GM12865 (cell line): ENCODE results near the gene ATRNL1.

Experiments
- DNase-seq: peaks from one replicate; pipeline ENCODE4 v3.0.0; 2010; ENCODE audit warnings: low read depth
- H3K4me3 ChIP-seq: 2 replicates; pipeline ENCODE4 v1.5.1; 2011; ENCODE audit warnings: mild to moderate bottlenecking, low read depth, low read length, control low read depth
- TF ChIP-seq, protein P1 (sequence below): IDR thresholded peaks from 2 replicates; pipeline ENCODE4 v1.5.1; 2011; ENCODE audit warnings: low read length, control low read depth, low read depth, inconsistent platforms; ENCODE audit not compliant: insufficient read depth; ENCODE audit errors: missing control alignments

ATRNL1 gene

DNA sequence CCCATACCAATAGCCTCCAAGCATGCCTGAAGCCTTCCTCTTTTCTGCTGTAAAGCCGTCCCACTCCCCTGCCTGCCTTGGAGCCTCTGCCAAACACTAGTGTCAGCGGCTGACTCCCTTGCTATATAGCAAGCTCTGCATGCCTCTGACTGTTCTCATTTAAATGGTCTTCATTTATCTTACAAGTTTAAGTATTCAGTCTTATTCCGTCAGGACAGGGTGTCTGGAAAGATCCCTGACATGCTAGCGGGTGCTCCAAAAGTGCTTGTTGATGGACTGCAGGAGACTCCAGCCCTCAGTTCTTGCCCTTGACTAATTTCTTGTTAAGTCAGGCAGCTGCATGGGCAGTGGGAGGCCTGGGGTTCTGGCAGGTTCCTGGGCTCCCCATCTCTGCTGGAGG lies 881.2 kb downstream of the ATRNL1 start:
- TF ChIP-seq, protein P1, sequence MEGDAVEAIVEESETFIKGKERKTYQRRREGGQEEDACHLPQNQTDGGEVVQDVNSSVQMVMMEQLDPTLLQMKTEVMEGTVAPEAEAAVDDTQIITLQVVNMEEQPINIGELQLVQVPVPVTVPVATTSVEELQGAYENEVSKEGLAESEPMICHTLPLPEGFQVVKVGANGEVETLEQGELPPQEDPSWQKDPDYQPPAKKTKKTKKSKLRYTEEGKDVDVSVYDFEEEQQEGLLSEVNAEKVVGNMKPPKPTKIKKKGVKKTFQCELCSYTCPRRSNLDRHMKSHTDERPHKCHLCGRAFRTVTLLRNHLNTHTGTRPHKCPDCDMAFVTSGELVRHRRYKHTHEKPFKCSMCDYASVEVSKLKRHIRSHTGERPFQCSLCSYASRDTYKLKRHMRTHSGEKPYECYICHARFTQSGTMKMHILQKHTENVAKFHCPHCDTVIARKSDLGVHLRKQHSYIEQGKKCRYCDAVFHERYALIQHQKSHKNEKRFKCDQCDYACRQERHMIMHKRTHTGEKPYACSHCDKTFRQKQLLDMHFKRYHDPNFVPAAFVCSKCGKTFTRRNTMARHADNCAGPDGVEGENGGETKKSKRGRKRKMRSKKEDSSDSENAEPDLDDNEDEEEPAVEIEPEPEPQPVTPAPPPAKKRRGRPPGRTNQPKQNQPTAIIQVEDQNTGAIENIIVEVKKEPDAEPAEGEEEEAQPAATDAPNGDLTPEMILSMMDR, result no peak
- no peak overlapping the region for H3K4me3 ChIP-seq
- no peak for DNase-seq

DNA sequence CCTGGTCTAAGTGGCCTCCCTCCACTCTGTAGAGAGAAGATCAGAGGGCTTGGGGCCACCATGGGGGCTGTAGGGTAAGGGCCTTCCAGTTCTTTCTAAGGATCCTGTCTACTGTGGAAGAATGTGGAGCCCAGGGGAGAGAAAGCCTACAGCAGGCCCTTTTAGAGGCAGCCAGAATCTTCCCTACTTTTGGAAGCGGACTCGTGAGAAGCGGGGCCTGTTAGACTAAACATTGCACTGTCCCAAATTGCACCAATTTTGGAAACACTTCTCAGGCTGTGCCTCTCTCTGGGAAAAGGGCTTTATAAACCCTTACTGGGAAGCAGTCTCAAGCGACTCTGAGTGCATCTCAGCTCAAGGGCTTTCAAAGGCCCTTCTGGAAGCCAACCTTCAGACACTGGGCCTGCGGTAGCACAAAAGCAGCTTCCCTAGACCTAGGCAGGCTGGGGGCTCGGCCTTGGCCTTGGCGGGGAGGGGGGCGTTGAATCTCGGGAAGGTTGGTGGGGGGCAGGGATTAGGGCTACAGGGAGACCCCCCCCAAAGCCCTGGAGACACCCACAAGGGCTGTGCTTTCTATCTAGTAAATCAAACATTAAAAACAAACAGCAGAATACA lies 881.8 kb downstream of the ATRNL1 start:
- TF ChIP-seq, protein P1, result no peak
- DNase-seq, result no peak
- H3K4me3 ChIP-seq, result no peak overlapping the region

DNA sequence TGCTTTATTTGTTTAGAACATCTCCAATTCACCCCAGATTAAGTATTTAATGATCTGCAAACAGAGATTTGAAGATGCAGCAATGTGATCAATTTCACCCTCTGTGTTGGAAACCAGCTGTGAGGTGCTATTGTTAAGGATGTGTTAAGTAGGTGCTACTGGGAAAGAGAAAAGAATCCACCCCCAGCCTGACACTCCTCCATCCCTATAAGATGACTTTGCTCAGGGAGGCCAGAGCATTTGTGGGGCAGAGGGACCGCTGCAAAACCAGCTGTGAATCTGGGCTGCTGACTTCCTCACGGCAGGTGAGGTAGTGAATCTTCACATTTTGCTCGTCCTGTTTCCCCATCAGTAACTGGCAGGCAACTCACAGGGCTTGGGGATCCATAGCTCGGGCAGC lies 882.3 kb downstream of the ATRNL1 start:
- TF ChIP-seq, protein P1, result no peak
- no peak overlapping the region for H3K4me3 ChIP-seq
- DNase-seq, result no peak

DNA sequence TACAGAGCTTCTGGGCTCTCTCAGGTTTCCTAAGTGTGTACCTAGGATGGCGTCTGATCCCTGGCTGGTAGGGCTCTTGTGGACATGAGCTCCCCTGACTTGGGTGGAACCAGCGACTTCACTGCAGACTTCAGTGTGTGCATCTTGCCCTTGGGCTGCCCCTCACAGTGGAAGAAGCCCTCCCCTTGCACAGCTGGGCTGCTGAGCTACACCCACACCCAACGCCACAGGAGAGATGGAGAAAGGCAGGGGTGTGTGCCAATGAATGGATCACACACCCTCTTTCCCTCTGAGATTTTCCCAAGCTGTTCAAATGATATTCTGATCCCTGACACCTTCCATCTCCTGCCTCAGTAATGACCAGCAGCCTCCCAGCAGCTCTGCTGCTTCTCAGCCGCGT lies 883.2 kb downstream of the ATRNL1 start:
- H3K4me3 ChIP-seq, result no peak overlapping the region
- no peak for DNase-seq
- TF ChIP-seq, protein P1, result no peak

DNA sequence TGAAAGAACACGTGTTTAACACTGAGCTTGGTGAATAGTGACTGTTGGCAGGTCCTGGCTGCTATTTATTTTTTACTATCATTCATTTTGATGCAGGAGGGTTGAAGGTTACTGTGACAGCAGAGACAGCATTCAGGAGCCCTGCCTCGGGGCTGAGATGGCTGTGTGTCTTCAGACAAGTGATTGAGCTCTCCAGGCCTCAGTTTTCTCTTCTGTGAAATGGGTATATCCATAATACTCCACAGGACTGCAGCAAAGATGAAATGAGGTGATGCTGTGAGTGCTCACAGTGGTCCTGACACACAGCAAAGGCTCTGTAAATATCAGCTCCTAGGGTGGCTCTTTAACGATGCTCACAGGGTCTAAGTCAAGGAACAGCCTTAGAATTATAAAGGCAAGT lies 884.7 kb downstream of the ATRNL1 start:
- H3K4me3 ChIP-seq, result no peak overlapping the region
- TF ChIP-seq, protein P1, result no peak
- DNase-seq, result no peak

DNA sequence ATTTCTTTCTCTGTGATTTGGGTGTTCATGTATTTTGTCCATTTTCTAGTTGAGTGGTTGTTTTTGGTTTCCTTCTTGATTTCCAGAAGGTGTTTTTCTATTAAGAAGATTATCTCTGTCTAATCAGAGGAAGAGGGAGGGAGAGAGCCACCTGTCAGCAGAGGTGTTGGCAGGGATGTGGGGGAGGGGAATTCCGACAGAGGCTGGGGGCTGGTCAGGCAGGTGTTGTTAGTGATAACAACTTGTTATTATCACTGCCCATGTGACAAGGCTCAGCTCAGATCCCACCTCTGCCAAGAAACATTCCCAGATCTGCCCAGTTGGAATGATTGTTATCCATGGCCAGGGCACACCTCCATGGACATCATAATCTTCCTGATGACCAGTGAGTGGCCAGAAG lies 886.4 kb downstream of the ATRNL1 start:
- no peak for DNase-seq
- no peak overlapping the region for H3K4me3 ChIP-seq
- TF ChIP-seq, protein P1, result no peak

DNA sequence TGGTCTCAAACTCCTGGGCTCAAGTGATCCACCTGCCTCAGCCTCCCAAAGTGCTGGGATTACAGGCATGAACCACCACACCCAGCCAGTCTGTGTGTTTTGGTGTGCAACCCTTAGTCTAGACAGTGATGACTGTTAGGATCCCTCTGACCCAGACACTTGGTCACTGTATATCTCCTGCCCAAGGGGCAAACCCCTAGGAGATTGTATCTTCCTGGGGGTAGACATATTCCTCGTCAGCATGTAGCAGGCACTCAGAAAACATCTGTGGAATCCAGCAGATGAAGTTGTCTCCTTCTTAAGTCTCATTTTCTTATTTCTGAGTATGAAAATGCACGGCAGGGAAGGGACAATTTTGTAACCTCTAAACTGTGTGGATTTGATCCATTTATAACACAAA lies 887.3 kb downstream of the ATRNL1 start:
- no peak for DNase-seq
- H3K4me3 ChIP-seq, result no peak overlapping the region
- TF ChIP-seq, protein P1, result no peak
